Stimulated activated CD4-positive, alpha-beta T cell treated with anti-CD3 and anti-CD28 coated beads, Interleukin-12 subunit alpha, Interleukin-12 subunit beta, amount 100 ng/mL, for 4 hours (primary cell): Measurements from ENCODE around the gene GRIN2A.

Experiments used
- DNase-seq: peaks from one replicate; pipeline ENCODE4 v3.0.0-alpha.2; 2020

The GRIN2A gene

DNA sequence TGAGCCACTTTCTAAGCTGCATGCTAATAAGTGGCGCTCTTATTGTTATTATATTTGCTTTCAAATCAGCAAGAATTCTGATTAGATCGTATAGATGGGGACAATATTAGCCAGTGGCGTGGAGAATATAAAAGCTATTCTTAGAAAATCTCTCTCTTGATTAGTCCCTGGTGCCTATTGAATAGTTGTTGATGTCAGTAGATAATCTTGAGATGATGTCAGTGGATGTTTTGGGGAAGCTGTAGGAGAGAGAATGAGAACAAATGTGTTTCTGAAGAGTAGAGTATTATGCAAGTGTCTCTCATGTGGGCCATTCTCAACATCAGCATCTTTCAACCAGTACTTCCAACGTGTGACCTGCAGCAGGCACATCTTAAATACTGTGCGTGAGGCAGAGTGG lies 445.7 kb downstream of the GRIN2A start:
- DNase-seq, result no peak

DNA sequence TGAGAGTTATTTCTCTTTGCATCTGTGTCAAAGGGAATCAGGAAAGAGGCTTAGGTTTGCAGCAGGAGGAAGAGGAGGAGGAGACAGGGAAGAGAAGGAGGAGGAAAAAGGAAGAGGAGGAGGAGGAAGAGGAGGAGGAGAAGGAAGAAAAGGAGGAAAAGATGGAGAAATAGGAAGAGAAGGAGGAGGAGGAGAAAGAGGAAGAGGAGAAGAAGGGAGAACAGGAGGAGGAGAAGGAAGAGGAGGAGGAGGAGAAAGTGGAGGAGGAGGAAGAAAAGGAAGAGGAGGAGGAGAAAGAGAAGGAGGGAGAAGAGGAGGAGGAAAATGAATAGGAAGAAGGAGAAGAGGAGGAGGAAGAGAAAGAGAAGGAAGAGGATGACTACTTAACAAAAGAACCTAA lies 459.1 kb downstream of the GRIN2A start:
- DNase-seq, result no peak

DNA sequence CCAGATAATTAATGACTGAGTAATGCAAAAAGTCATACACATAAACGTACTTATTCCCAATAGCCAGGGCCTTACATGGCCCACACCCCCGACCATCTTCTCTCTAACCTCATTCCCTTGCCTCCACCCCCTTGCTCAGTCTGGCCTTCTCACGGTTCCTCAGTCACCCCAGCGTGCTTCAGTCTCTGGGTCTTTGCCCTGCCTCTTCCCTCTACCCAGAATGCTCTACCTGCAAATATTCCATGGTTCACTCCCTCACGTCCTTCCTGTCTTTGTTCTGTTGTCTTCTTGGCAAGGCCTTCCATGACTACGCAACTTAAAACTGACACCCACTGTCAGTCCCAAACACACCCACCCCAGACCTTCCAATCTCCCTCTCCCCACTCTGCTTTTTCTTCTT lies 468.3 kb downstream of the GRIN2A start:
- DNase-seq, result no peak

DNA sequence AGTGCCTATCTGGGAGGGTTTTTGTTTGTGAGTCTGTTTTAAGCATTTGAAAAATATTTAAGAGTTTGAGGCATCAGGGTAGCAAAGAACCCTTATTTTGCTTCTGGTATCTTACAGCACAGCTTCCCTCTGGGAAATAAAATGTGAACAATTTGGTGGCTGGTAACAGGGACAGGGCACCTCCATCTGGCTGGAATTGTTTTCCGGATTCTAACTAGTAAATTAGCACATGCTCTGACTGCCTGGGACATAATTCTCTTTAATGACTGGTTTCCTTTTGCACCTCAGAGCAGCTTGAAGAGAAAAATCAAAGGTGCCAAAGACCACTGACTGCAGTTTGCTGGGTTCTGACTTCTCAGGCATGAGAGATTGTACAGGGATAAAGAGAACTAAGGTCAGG lies 469.1 kb downstream of the GRIN2A start:
- DNase-seq, result no peak

DNA sequence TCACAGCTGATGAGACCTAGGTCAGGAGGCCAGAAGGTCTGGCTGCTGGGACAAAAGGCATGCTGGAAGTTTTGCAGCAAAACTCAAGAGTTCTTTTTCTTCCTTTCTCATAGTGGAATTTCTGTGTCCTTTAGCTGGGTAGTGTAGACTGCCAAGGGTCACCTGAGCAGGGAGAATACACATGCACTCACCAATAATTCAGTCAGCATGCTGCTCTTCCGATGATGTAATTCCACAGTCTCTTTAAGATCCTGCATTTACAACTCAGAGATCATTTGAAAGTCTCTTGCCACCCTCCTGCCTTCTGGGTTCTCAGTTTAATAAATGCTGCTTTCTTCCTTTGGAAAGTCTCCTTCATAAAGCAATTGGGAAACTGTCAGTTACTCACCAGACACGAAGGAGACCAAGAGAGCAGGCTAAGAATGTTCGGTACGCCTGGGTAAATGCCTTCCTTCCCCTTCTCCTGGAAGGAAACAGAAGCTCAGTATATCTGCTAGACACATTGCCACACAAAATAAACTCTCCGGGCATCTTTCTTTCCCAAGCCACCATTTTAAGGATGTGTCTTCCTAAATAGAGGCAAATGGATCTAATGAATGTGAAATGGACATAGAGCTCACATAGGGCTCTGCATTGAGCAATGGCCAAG lies 473.1 kb downstream of the GRIN2A start:
- no peak for DNase-seq

DNA sequence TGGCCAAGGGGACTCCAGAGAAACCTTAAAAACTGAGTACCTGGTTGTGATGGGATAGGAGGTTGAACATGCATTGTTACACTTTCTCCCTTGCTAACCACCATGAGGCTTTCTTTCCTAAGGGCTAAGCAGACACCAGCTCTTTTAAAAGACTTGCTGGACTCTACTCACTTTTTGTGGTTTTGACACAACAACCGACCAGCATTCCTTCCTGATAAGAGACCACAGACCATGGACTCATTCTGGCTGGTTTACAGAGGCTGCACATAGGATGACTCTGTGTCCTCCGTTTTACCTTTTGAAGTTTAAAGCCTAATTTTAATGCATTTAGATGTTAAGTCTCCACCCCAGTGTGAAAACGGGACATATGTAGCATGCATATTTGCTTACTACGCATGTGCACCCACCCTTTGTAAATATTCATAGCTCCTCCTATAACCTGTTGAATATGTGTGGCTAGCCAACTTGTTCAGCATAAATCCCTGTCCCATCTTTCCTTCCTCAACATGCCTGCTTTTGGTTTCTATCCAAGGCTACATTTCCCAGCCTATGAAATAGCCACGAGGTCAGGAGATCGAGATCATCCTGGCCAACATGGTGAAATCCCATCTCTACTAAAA lies 475.9 kb downstream of the GRIN2A start:
- DNase-seq, result no peak

DNA sequence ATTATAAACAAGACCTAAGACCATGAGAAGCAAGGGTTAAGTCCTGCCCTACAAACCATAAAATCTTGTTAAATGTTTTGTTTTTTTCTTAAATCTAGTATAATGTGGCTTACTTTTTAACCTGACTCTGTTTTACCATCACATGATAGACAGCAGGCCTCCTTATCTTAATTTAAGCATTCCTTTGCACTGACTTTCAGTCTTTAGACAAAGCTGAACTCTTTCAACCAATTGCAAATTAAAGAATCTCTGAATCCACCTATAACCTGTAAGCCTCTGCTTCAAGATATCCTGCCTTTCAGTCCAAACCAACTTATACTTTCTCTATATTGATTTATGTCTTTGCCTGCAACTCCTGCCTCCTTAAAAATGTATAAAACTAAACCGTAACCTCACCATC lies 478.5 kb downstream of the GRIN2A start:
- no peak for DNase-seq
